GM19397 (cell line): ENCODE measurements around the gene SLC40A1.

Experiments
- ATAC-seq: cut with Tn5 transposase; IDR thresholded peaks from one replicate; pipeline ENCODE4 v1.9.1; 2021; ENCODE audit warnings: mild to moderate bottlenecking, moderate library complexity; ENCODE audit not compliant: unreplicated experiment

SLC40A1 gene

GRCh38 chr2:189574793-189575475, 5.7 kb downstream of the SLC40A1 start:
- ATAC-seq = no peak

- no peak for ATAC-seq
Measured at GRCh38 chr2:189570570-189571031, 10.0 kb downstream of the SLC40A1 start.

- peak; percentile 50 for ATAC-seq
Measured at GRCh38 chr2:189569295-189569910, 11.2 kb downstream of the SLC40A1 start.

- ATAC-seq = no peak
Measured at GRCh38 chr2:189566046-189566445, 14.5 kb downstream of the SLC40A1 start.

GRCh38 chr2:189561371-189562038, 19.1 kb downstream of the SLC40A1 start:
- no peak for ATAC-seq

- ATAC-seq = no peak
Measured at GRCh38 chr2:189560273-189560586, 20.4 kb downstream of the SLC40A1 start.

- no peak for ATAC-seq
Measured at GRCh38 chr2:189559579-189560272, 20.9 kb downstream of the SLC40A1 start.

GRCh38 chr2:189558516-189559272, 21.9 kb downstream of the SLC40A1 start:
- ATAC-seq = no peak

- no peak for ATAC-seq
Measured at GRCh38 chr2:189557373-189557772, 23.2 kb downstream of the SLC40A1 start.

GRCh38 chr2:189556526-189556925, 24.1 kb downstream of the SLC40A1 start:
- ATAC-seq = no peak

GRCh38 chr2:189555232-189555631, 25.4 kb downstream of the SLC40A1 start:
- no peak for ATAC-seq

GRCh38 chr2:189553504-189554088, 27.0 kb downstream of the SLC40A1 start:
- no peak for ATAC-seq

GRCh38 chr2:189552991-189553404, 27.6 kb downstream of the SLC40A1 start:
- ATAC-seq = no peak

GRCh38 chr2:189552334-189552990, 28.1 kb downstream of the SLC40A1 start:
- ATAC-seq = no peak

GRCh38 chr2:189551808-189552207, 28.8 kb downstream of the SLC40A1 start:
- no peak for ATAC-seq

- no peak for ATAC-seq
Measured at GRCh38 chr2:189549449-189549832, 31.1 kb downstream of the SLC40A1 start.

- no peak for ATAC-seq
Measured at GRCh38 chr2:189548666-189549448, 31.7 kb downstream of the SLC40A1 start.

GRCh38 chr2:189545418-189545817, 35.2 kb downstream of the SLC40A1 start:
- ATAC-seq = no peak
